ENCODE measurements around the gene PGBD5. TPM values are rescaled to one million over a fixed set of nuclear protein-coding genes. Genes with fewer than 3 reads are reported as not detected.

PGBD5 gene
- total and polyA plus RNA-seq, 5 donors: 18.5 to 32.6 (median 26.4) TPM

GRCh38 chr1:230356869-230357794, 69.0 kb downstream of the PGBD5 start:
- DNase-seq (no peak), ATAC-seq (no peak)
- Histone ChIP-seq H3K27ac (ENCODE audit: low read length) (no peak overlapping the region), H3K4me3 (ENCODE audit: low read length) (no peak overlapping the region), H3K27me3 (ENCODE audit: control insufficient read depth, insufficient read depth) (no peaks in the 10 kb centered on the region), H3K9me3 (ENCODE audit: control insufficient read depth, low read length) (no peaks in the 10 kb centered on the region), H3K4me1 (ENCODE audit: control insufficient read depth, insufficient read depth, low read length) (no peaks in the 10 kb centered on the region)
- intact Hi-C loops (cut with DNase I): no loop called here
- 86% methylated on average over 47 of the region's 47 CpGs for WGBS

- WGBS: 85% methylated on average over 6 of the region's 6 CpGs
- Histone ChIP-seq H3K27ac (ENCODE audit: low read length) (no peak overlapping the region), H3K4me1 (ENCODE audit: control insufficient read depth, insufficient read depth, low read length) (no peaks in the 10 kb centered on the region), H3K9me3 (ENCODE audit: control insufficient read depth, low read length) (no peaks in the 10 kb centered on the region), H3K4me3 (ENCODE audit: low read length) (no peak overlapping the region), H3K27me3 (ENCODE audit: control insufficient read depth, insufficient read depth) (no peaks in the 10 kb centered on the region)
- intact Hi-C loops (cut with DNase I): no loop called here
- ATAC-seq (no peak), DNase-seq (no peak)
These were observed 69.9 kb downstream of the PGBD5 start for GRCh38 chr1:230356190-230356589.

DNA sequence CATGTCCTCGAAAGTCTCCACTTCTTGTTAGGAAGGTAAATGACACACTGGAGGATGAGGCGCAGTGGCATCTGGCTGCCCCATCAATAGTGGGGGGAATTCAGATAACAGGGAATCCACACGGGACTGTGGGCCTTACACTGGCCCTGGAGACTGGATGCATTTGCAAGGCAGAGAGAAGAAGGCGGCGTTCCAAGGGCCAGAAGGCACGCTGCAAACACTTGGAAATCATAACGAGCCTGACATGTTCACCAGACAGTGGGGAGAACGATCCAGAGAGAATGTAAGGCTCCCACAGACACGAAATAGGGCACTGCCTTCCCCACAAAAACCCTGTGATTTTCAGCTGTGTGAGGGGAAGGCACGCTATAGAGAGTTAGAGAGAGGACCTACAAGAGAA, 70.5 kb downstream of the PGBD5 start:
- 74% methylated on average over 10 of the region's 10 CpGs for WGBS
- Histone ChIP-seq H3K9me3 (ENCODE audit: control insufficient read depth, low read length) (no peaks in the 10 kb centered on the region), H3K27ac (ENCODE audit: low read length) (no peak overlapping the region), H3K4me1 (ENCODE audit: control insufficient read depth, insufficient read depth, low read length) (no peaks in the 10 kb centered on the region), H3K27me3 (ENCODE audit: control insufficient read depth, insufficient read depth) (no peaks in the 10 kb centered on the region), H3K4me3 (ENCODE audit: low read length) (no peak overlapping the region)
- ATAC-seq (no peak), DNase-seq (no peak)
- intact Hi-C loops (cut with DNase I): no loop called here

DNA sequence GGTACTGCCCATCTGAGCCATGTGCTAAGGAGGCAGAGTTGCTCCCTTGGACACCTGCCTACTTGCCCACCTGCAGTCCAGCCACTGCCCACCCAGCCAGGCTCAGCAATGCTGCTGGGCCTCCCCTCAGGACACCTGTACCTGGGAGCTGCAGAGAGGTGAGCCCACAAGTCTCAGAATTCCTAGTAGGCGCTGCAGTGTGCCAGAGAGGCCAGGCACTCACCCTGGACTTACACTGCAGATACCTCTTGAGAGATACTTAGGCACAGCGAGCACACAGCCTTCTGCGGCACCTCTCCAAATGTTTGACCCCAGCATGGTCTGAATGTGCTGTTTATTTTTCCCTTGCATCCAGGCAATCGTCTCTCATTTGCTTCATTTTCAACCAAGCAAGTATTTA, 71.0 kb downstream of the PGBD5 start:
- H3K4me3 ChIP-seq (ENCODE audit: low read length): no peak overlapping the region
- intact Hi-C loops (cut with DNase I): no loop called here
- 79% methylated on average over 4 of the region's 4 CpGs for WGBS
- no peaks in the 10 kb centered on the region for H3K27me3 ChIP-seq (ENCODE audit: control insufficient read depth, insufficient read depth)
- DNase-seq: no peak
- no peaks in the 10 kb centered on the region for H3K9me3 ChIP-seq (ENCODE audit: control insufficient read depth, low read length)
- H3K4me1 ChIP-seq (ENCODE audit: control insufficient read depth, insufficient read depth, low read length): peaks cover 2% of the 10 kb centered on the region
- no peak for ATAC-seq
- H3K27ac ChIP-seq (ENCODE audit: low read length): no peak overlapping the region

DNA sequence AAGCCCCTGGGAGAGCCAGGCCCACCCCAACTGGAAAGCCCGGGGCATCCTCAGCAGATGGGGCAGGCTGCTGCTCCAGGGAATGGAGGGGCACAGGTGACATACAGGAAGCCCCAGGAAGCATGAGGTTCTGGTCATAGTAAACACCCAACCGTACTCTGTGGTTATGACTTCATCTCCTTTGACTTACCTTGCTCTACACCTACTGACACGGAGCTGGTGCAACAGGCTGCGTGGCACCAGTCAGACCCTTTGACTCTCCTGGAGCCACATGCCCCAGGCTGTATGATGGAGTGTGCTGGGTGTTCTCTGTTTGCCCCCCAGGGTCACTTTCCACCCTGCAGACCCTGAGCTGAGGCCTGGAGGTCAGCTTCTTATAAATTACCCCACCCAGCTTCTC, 72.1 kb downstream of the PGBD5 start:
- H3K9me3 ChIP-seq (ENCODE audit: control insufficient read depth, low read length): no peaks in the 10 kb centered on the region
- 86% methylated on average over 4 of the region's 4 CpGs for WGBS
- no peak overlapping the region for H3K4me3 ChIP-seq (ENCODE audit: low read length)
- no peaks in the 10 kb centered on the region for H3K27me3 ChIP-seq (ENCODE audit: control insufficient read depth, insufficient read depth)
- H3K27ac ChIP-seq (ENCODE audit: low read length): no peak overlapping the region
- peak in 1 of 2 donors; percentile 13 for ATAC-seq
- peaks cover 4% of the 10 kb centered on the region for H3K4me1 ChIP-seq (ENCODE audit: control insufficient read depth, insufficient read depth, low read length)
- intact Hi-C loops (cut with DNase I): no loop called here
- no peak for DNase-seq

DNA sequence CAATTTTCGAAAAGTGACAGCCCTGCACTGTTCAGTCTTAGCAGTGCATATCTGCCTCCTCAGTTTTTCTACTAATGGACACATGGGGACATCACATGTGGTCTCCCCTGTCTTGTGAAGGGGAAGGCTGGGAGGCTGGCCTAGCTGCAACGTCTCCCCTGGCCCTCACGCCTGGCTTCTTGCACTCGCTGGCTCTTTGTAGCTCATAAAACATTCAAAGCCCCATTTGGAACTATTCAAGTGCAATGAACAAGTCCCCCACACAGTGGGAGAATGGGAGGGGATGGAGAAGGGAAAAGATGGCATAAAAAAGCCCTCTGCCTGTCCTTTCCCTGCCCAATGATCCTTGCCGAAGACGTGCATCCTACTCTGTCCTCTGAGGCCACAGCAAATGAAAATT, 73.6 kb downstream of the PGBD5 start:
- ATAC-seq: no peak
- H3K9me3 ChIP-seq (ENCODE audit: control insufficient read depth, low read length): no peaks in the 10 kb centered on the region
- H3K27me3 ChIP-seq (ENCODE audit: control insufficient read depth, insufficient read depth): no peaks in the 10 kb centered on the region
- intact Hi-C loops (cut with DNase I): no loop called here
- H3K4me1 ChIP-seq (ENCODE audit: control insufficient read depth, insufficient read depth, low read length): peaks cover 4% of the 10 kb centered on the region
- no peak overlapping the region for H3K27ac ChIP-seq (ENCODE audit: low read length)
- H3K4me3 ChIP-seq (ENCODE audit: low read length): no peak overlapping the region
- no peak for DNase-seq
- 82% methylated on average over 6 of the region's 6 CpGs for WGBS

DNA sequence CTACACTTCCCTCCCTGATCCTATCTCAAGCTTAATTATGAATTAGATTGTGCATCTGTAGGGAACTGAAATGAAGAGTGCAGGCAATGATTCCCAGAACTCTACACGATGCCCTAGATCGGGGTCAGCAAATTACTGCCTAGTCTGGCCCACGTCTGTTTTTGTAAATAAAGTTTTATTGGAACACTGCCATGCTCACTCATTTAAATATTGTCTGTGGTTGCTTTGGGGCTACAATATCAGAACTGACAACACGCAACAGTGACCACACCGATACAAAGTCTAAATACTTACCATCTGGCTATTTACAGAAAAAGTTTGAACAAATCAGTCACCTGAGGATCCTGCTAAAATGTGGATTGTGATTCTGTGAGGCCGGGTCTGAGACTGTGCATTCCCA, 74.1 kb downstream of the PGBD5 start:
- ATAC-seq (no peak), DNase-seq (no peak)
- Histone ChIP-seq H3K27me3 (ENCODE audit: control insufficient read depth, insufficient read depth) (no peaks in the 10 kb centered on the region), H3K27ac (ENCODE audit: low read length) (no peak overlapping the region), H3K9me3 (ENCODE audit: control insufficient read depth, low read length) (no peaks in the 10 kb centered on the region), H3K4me3 (ENCODE audit: low read length) (no peak overlapping the region), H3K4me1 (ENCODE audit: control insufficient read depth, insufficient read depth, low read length) (peaks cover 4% of the 10 kb centered on the region)
- intact Hi-C loops (cut with DNase I): no loop called here
- 87% methylated on average over 6 of the region's 6 CpGs for WGBS

GRCh38 chr1:230351514-230351913, 74.6 kb downstream of the PGBD5 start:
- Histone ChIP-seq H3K9me3 (ENCODE audit: control insufficient read depth, low read length) (no peaks in the 10 kb centered on the region), H3K4me3 (ENCODE audit: low read length) (no peak overlapping the region), H3K27me3 (ENCODE audit: control insufficient read depth, insufficient read depth) (no peaks in the 10 kb centered on the region), H3K27ac (ENCODE audit: low read length) (no peak overlapping the region), H3K4me1 (ENCODE audit: control insufficient read depth, insufficient read depth, low read length) (peaks cover 4% of the 10 kb centered on the region)
- DNase-seq (no peak), ATAC-seq (no peak)
- intact Hi-C loops (cut with DNase I): no loop called here
- WGBS: 41% methylated on average over 2 of the region's 2 CpGs

- peak; percentile 38 to 50 for ATAC-seq
- 80% methylated on average over 13 of the region's 13 CpGs for WGBS
- Histone ChIP-seq H3K9me3 (ENCODE audit: control insufficient read depth, low read length) (no peaks in the 10 kb centered on the region), H3K27me3 (ENCODE audit: control insufficient read depth, insufficient read depth) (no peaks in the 10 kb centered on the region), H3K4me3 (ENCODE audit: low read length) (no peak overlapping the region), H3K27ac (ENCODE audit: low read length) (no peak overlapping the region), H3K4me1 (ENCODE audit: control insufficient read depth, insufficient read depth, low read length) (peaks cover 4% of the 10 kb centered on the region)
- peak in 1 of 3 donors; percentile 54 for DNase-seq
- intact Hi-C loops (cut with DNase I): no loop called here
These were observed 75.8 kb downstream of the PGBD5 start for GRCh38 chr1:230350208-230350921.

DNA sequence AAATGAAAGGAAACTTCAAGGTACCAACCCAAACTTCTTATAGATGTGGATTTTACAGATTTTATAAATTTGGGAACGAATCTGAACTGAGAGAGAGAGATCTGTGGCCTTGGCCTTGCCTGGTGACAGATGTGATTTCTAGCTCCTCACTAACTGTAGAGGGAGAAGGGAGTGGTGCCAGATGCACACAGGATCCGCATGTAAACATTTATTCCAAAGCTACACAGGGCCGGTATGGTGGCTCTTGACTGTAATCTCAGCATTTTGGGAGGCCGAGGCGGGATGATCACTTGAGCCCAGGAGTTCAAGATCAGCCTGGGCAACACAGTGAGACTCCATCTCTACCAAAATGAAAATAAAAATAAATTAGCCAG, 77.1 kb downstream of the PGBD5 start:
- WGBS: 89% methylated on average over 5 of the region's 5 CpGs
- no peak for ATAC-seq

GRCh38 chr1:230348386-230349019, 77.6 kb downstream of the PGBD5 start:
- 77% methylated on average over 9 of the region's 9 CpGs for WGBS
- DNase-seq (no peak), ATAC-seq (no peak)
- no peaks in the 10 kb centered on the region for H3K27me3 ChIP-seq (ENCODE audit: control insufficient read depth, insufficient read depth)
- no peaks in the 10 kb centered on the region for H3K9me3 ChIP-seq (ENCODE audit: control insufficient read depth, low read length)
- no peak overlapping the region for H3K4me3 ChIP-seq (ENCODE audit: low read length)
- H3K27ac ChIP-seq (ENCODE audit: low read length): no peak overlapping the region
- intact Hi-C loops (cut with DNase I): no loop called here
- peaks cover 7% of the 10 kb centered on the region for H3K4me1 ChIP-seq (ENCODE audit: control insufficient read depth, insufficient read depth, low read length)

More for the DNA sequence above, 77.1 kb downstream of the PGBD5 start:
- Histone ChIP-seq H3K27me3 (ENCODE audit: control insufficient read depth, insufficient read depth) (no peaks in the 10 kb centered on the region), H3K9me3 (ENCODE audit: control insufficient read depth, low read length) (no peaks in the 10 kb centered on the region), H3K27ac (ENCODE audit: low read length) (no peak overlapping the region), H3K4me1 (ENCODE audit: control insufficient read depth, insufficient read depth, low read length) (peaks cover 7% of the 10 kb centered on the region), H3K4me3 (ENCODE audit: low read length) (no peak overlapping the region)
- intact Hi-C loops (cut with DNase I): no loop called here
- no peak for DNase-seq
